H1 (cell line): Measurements from ENCODE around the gene LIAS. TPM values are rescaled to one million over a fixed set of nuclear protein-coding genes. Genes with fewer than 3 reads are reported as not detected.

Source experiments
- CTCF ChIA-PET: fragments of 300-600 bp; sonication (Branson Sonifier 250); formaldehyde crosslinking; loops from one replicate; lab custom pipeline; 2021; ENCODE audit not compliant: partially characterized antibody; lab: Charles Lee
- POLR2A ChIA-PET: fragments of 300-600 bp; sonication (Branson Sonifier 250); formaldehyde crosslinking; loops from one replicate; lab custom pipeline; 2021; ENCODE audit warnings: inconsistent platforms; ENCODE audit not compliant: partially characterized antibody; lab: Charles Lee
- DNase-seq, 2 experiments: peaks; one replicate each; pipeline versions ENCODE4 v3.0.0 to v3.0.0-alpha.2; 2010 to 2022; ENCODE audit warnings: low spot score in 2 of 2, low read depth in 1 of 2, mixed read lengths in 1 of 2
- FAIRE-seq: peaks from 2 replicates; lab custom pipeline; 2011; peaks lifted over from hg19 to GRCh38; lab: Jason Lieb, UNC
- H2AFZ ChIP-seq: 2 replicates; pipeline ENCODE4 v1.8.1; 2012; ENCODE audit warnings: low read length, inconsistent platforms
- H2AK5ac ChIP-seq: 2 replicates; pipeline ENCODE4 v1.6.1; 2013; ENCODE audit warnings: low read depth, low read length
- H2BK120ac ChIP-seq: replicated peaks from 2 replicates; pipeline ENCODE3; 2013; ENCODE audit warnings: low read depth, low read length, inconsistent platforms
- H2BK12ac ChIP-seq: 2 replicates; pipeline ENCODE4 v1.6.1; 2013; ENCODE audit warnings: low read depth, low read length
- H2BK15ac ChIP-seq: 2 replicates; pipeline ENCODE4 v1.6.1; 2013; ENCODE audit warnings: low read length
- H2BK20ac ChIP-seq: 2 replicates; pipeline ENCODE4 v1.6.1; 2013; ENCODE audit warnings: low read length
- H2BK5ac ChIP-seq: 2 replicates; pipeline ENCODE4 v1.6.1; 2013; ENCODE audit warnings: low read depth, low read length
- H3K14ac ChIP-seq: 2 replicates; pipeline ENCODE4 v1.6.1; 2013; ENCODE audit warnings: inconsistent platforms; ENCODE audit not compliant: insufficient read length
- H3K18ac ChIP-seq: 2 replicates; pipeline ENCODE4 v1.6.1; 2013; ENCODE audit warnings: low read length; ENCODE audit errors: extremely low read depth
- H3K23ac ChIP-seq: 2 replicates; pipeline ENCODE4 v1.6.1; 2013; ENCODE audit warnings: inconsistent platforms; ENCODE audit not compliant: insufficient read length
- H3K23me2 ChIP-seq: 2 replicates; pipeline ENCODE4 v1.6.1; 2013; ENCODE audit warnings: low read depth, low read length
- H3K27ac ChIP-seq: 2 replicates; pipeline ENCODE4 v1.6.1; 2011; ENCODE audit warnings: low read depth, low read length, inconsistent platforms
- H3K27me3 ChIP-seq, 4 experiments: replicated peaks in 1 of 4; 1 replicate in 1 of 4; 2 replicates in 3 of 4; pipeline versions ENCODE4 v1.6.1 to v1.8.1; 2011 to 2013; ENCODE audit warnings: low read length in 3 of 4, mild to moderate bottlenecking in 3 of 4, inconsistent platforms in 2 of 4, mixed read lengths in 2 of 4, moderate library complexity in 1 of 4; ENCODE audit not compliant: control insufficient read depth in 3 of 4, insufficient read depth in 3 of 4; ENCODE audit errors: extremely low read depth in 1 of 4
- H3K36me3 ChIP-seq, 4 experiments: 2 replicates each; pipeline versions ENCODE4 v1.6.1 to v1.8.1; 2011 to 2013; ENCODE audit warnings: mild to moderate bottlenecking in 4 of 4, low read length in 3 of 4, moderate library complexity in 2 of 4, control low read depth in 1 of 4, inconsistent platforms in 1 of 4; ENCODE audit not compliant: insufficient read depth in 4 of 4, control insufficient read depth in 2 of 4
- H3K4ac ChIP-seq: replicated peaks from 2 replicates; pipeline ENCODE3; 2013; ENCODE audit warnings: low read length, low read depth, mixed read lengths, inconsistent platforms; ENCODE audit not compliant: insufficient read length
- H3K4me1 ChIP-seq, 4 experiments: replicated peaks in 1 of 4; 1 replicate in 1 of 4; 2 replicates in 3 of 4; pipeline versions ENCODE4 v1.6.1 to v1.8.1; 2011 to 2013; ENCODE audit warnings: low read length in 3 of 4, inconsistent platforms in 2 of 4, mixed read lengths in 1 of 4; ENCODE audit not compliant: insufficient read depth in 4 of 4, control insufficient read depth in 3 of 4
- H3K4me2 ChIP-seq, 2 experiments: 2 replicates each; pipeline versions ENCODE4 v1.6.1 to v1.8.1; 2011 to 2013; ENCODE audit warnings: low read depth in 2 of 2, low read length in 2 of 2, control low read depth in 1 of 2, inconsistent platforms in 1 of 2, mild to moderate bottlenecking in 1 of 2; ENCODE audit not compliant: insufficient read depth in 1 of 2
- H3K4me3 ChIP-seq, 4 experiments: fragments of 200-600, 300-600 bp in 1 of 4; sonication (generic), shearing (Covaris generic), sonication (Bioruptor Twin) in 1 of 4; 2 replicates each; pipeline versions ENCODE4 v1.5.1 to v1.8.1; 2011 to 2016; ENCODE audit warnings: low read length in 4 of 4, low read depth in 3 of 4, control low read depth in 2 of 4, inconsistent platforms in 2 of 4, mild to moderate bottlenecking in 2 of 4, mixed read lengths in 1 of 4, moderate library complexity in 1 of 4; ENCODE audit not compliant: insufficient read depth in 2 of 4; ENCODE audit errors: extremely low read depth in 1 of 4
- H3K56ac ChIP-seq: replicated peaks from 2 replicates; pipeline ENCODE3; 2013; ENCODE audit warnings: low read depth, mild to moderate bottlenecking, mixed read lengths, low read length, inconsistent platforms; ENCODE audit not compliant: insufficient read length
- H3K79me1 ChIP-seq: 2 replicates; pipeline ENCODE4 v1.6.1; 2013; ENCODE audit warnings: low read depth, low read length, control low read depth
- H3K79me2 ChIP-seq, 2 experiments: 2 replicates each; pipeline versions ENCODE4 v1.6.1 to v1.8.1; 2012 to 2013; ENCODE audit warnings: low read length in 2 of 2, mild to moderate bottlenecking in 2 of 2, inconsistent platforms in 1 of 2; ENCODE audit not compliant: insufficient read depth in 2 of 2, control insufficient read depth in 1 of 2
- H3K9ac ChIP-seq, 4 experiments: replicated peaks in 1 of 4; 1 replicate in 1 of 4; 2 replicates in 3 of 4; pipeline versions ENCODE4 v1.6.1 to v1.8.1; 2011 to 2013; ENCODE audit warnings: low read depth in 3 of 4, low read length in 3 of 4, control low read depth in 2 of 4, mild to moderate bottlenecking in 2 of 4, moderate library complexity in 2 of 4, inconsistent platforms in 1 of 4; ENCODE audit errors: extremely low read depth in 1 of 4
- H3K9me3 ChIP-seq, 2 experiments: 2 replicates each; pipeline versions ENCODE4 v1.6.1 to v1.8.1; 2012 to 2013; ENCODE audit warnings: mild to moderate bottlenecking in 2 of 2, moderate library complexity in 2 of 2, control low read depth in 1 of 2, inconsistent platforms in 1 of 2, low read depth in 1 of 2, low read length in 1 of 2, mixed read lengths in 1 of 2; ENCODE audit not compliant: insufficient read depth in 2 of 2
- H4K20me1 ChIP-seq, 2 experiments: replicated peaks in 1 of 2; 2 replicates each; pipeline versions ENCODE3 to v1.8.1; 2011 to 2013; ENCODE audit warnings: inconsistent platforms in 2 of 2, low read length in 2 of 2, mild to moderate bottlenecking in 1 of 2; ENCODE audit not compliant: insufficient read depth in 2 of 2, control insufficient read depth in 1 of 2
- H4K5ac ChIP-seq: 2 replicates; pipeline ENCODE4 v1.6.1; 2013; ENCODE audit warnings: low read length, low read depth, mixed read lengths, inconsistent platforms; ENCODE audit not compliant: insufficient read length
- H4K8ac ChIP-seq: 2 replicates; pipeline ENCODE4 v1.8.0; 2013; ENCODE audit warnings: mild to moderate bottlenecking, moderate library complexity, low read length, inconsistent platforms; ENCODE audit not compliant: insufficient read depth; ENCODE audit errors: extremely low read depth
- H4K91ac ChIP-seq: replicated peaks from 2 replicates; pipeline ENCODE3; 2013; ENCODE audit warnings: low read length, mixed read lengths, inconsistent platforms; ENCODE audit not compliant: insufficient read length
- POLR2A ChIP-seq, 2 experiments: IDR thresholded peaks; 1 replicate in 1 of 2; 2 replicates in 1 of 2; pipeline ENCODE4 v1.6.1; 2011; ENCODE audit warnings: low read depth in 2 of 2, low read length in 2 of 2, mild to moderate bottlenecking in 2 of 2; ENCODE audit errors: control extremely low read depth in 1 of 2
- TAF1 ChIP-seq: IDR thresholded peaks from 2 replicates; pipeline ENCODE4 v1.6.1; 2011; ENCODE audit warnings: mild to moderate bottlenecking, low read depth, low read length
- WGBS, 2 experiments: shearing (Covaris generic) in 1 of 2; methylation state at CpG; one replicate each; pipeline versions ENCODE4 v1.1.6 to v1.1.7; 2013 to 2015; ENCODE audit warnings: low lambda C conversion rate in 2 of 2, mixed read lengths in 2 of 2, inconsistent platforms in 1 of 2, low coverage in 1 of 2, missing lambda C conversion rate in 1 of 2; ENCODE audit not compliant: insufficient replicate concordance in 2 of 2, insufficient coverage in 1 of 2, insufficient read length in 1 of 2; ENCODE audit errors: extremely low coverage in 1 of 2, missing lambda C conversion rate in 1 of 2; 5-methylcytosine and 5-hydroxymethylcytosine counted together
- polyA plus RNA-seq, 7 experiments: library from polyadenylated mRNA; depleted of rRNA in 3 of 7; stranded (reverse) in 5 of 7; unstranded in 2 of 7; fragments of >200 nt in 5 of 7; fragments of 200-250 nt in 2 of 7; gene quantifications; 1 replicate in 5 of 7; 2 replicates in 1 of 7; 4 replicates in 1 of 7; pipeline versions ENCODE4 v1.2.1 to v1.2.3, GENCODE V29; 2011 to 2013; ENCODE audit warnings: missing spikeins in 2 of 7, mixed read lengths in 2 of 7
- total RNA-seq: library from RNA; stranded (reverse); fragmentation: NEBNext Ultra II Directional; extraction: Animal tissue kit (Norgen Biotek cat#: 25700); gene quantifications from 2 replicates; pipeline ENCODE4 v1.2.1, GENCODE V29; 2021

Gene LIAS
- total and polyA plus RNA-seq, 2 of the 8 experiments (the other 6 are each of a cell fraction or from before 2014, with no cell fraction given), result 10.5 to 24.9 TPM

GRCh38 chr4:39456946-39457763 lies 1.7 kb upstream of the LIAS start:
- DNase-seq (no peak), FAIRE-seq (no peak)
- no peaks in the 10 kb centered on the region for H3K9me3 ChIP-seq
- H3K18ac ChIP-seq, result no peak overlapping the region
- H3K56ac ChIP-seq, result no peak overlapping the region
- H3K27ac ChIP-seq, result 0 out of 2 replicates have a peak overlapping the region, but pooled peaks have one; percentile 14
- no peaks in the 10 kb centered on the region; the same call in 1 of the 2 replicates for H3K79me1 ChIP-seq
- no peak overlapping the region for H2BK120ac ChIP-seq
- no peak overlapping the region for H2BK15ac ChIP-seq
- 85% methylated on average over 10 of the region's 10 CpGs; no CpG with 5 or more reads in 1 of the 2 experiments for WGBS, 2 experiments
- H3K4ac ChIP-seq, result no peak overlapping the region
- H4K91ac ChIP-seq, result no peak overlapping the region
- peaks cover 0 to 45% of the 10 kb centered on the region in 2 experiments; a peak in 3 of 4 replicates for H3K79me2 ChIP-seq
- H3K4me2 ChIP-seq, result peak overlapping the region; percentile 77 to 87
- H3K14ac ChIP-seq, result no peak overlapping the region
- no peak overlapping the region for H2BK12ac ChIP-seq
- ChIA-PET CTCF (no interaction called here), POLR2A (interaction anchor here (0.5 to 6.4 kb wide), 27 partner anchors 8 to 614 kb away, joined by 3 to 133 read pairs (median 4); partner anchors contain the start of genes RFC1, SMIM14 and UGDH)
- H3K4me3 ChIP-seq, result peak overlapping the region; percentile 76 to 95 (median 92); a peak in 7 of 8 replicates
- peaks cover 8 to 13% of the 10 kb centered on the region in 2 experiments for H4K20me1 ChIP-seq
- H4K8ac ChIP-seq, result no peak overlapping the region
- H2AFZ ChIP-seq, result no peak overlapping the region
- peak overlapping the region in 3 of 4 experiments; percentile 40 to 99 (median 41); a peak in 3 of 7 replicates for H3K9ac ChIP-seq
- no peak for TF ChIP-seq TAF1
- TF ChIP-seq POLR2A (IDR thresholded peaks at IDR 0.05; ENCODE audit: control extremely low read depth in 1 of 2, low read depth in 2 of 2, low read length in 2 of 2), result peak in 1 of 2 experiments; percentile 21; a peak in 1 of 3 replicates
- H2BK20ac ChIP-seq, result no peak overlapping the region
- H4K5ac ChIP-seq, result no peak overlapping the region
- H3K27me3 ChIP-seq, result no peaks in the 10 kb centered on the region
- H3K4me1 ChIP-seq, result peaks cover 0 to 4% (median 2%) of the 10 kb centered on the region in 4 experiments; a peak in 2 of 7 replicates
- no peak overlapping the region for H2BK5ac ChIP-seq
- no peak overlapping the region for H3K23ac ChIP-seq
- H2AK5ac ChIP-seq, result no peak overlapping the region
- peaks cover 29 to 69% (median 55%) of the 10 kb centered on the region in 4 experiments for H3K36me3 ChIP-seq
- peaks cover 6% of the 10 kb centered on the region; the same call in 1 of the 2 replicates for H3K23me2 ChIP-seq
